Adrenal gland (tissue), 12 donors: ENCODE data around the gene TTN. TPM values are rescaled to one million over a fixed set of nuclear protein-coding genes. Genes with fewer than 3 reads are reported as not detected.

Source experiments
- DNase-seq, 7 donors: peaks; one replicate each; pipeline ENCODE4 v3.0.0-alpha.2; 2019 to 2020
- H3K27ac ChIP-seq, 5 donors: fragments of 200-600 bp; sonication (generic) in 4 of 5; 1 replicate in 3 of 5; 2 replicates in 2 of 5; pipeline versions ENCODE4 v1.5.1 to v1.8.0; 2016 to 2020; ENCODE audit warnings: mild to moderate bottlenecking in 1 of 5
- H3K27me3 ChIP-seq: fragments of 200-600 bp; 2 replicates; pipeline ENCODE4 v1.8.0; 2021
- H3K36me3 ChIP-seq, 2 donors: fragments of 200-600 bp; replicated peaks in 1 of 2; 1 replicate in 1 of 2; 2 replicates in 1 of 2; pipeline versions ENCODE4 v1.5.1 to v1.8.0; 2018 to 2022
- H3K4me1 ChIP-seq, 2 donors: fragments of 200-600 bp; replicated peaks in 1 of 2; 1 replicate in 1 of 2; 2 replicates in 1 of 2; pipeline versions ENCODE4 v1.5.1 to v1.8.0; 2018 to 2021
- H3K4me3 ChIP-seq, 4 donors: fragments of 200-600 bp; sonication (generic) in 3 of 4; one replicate each; pipeline ENCODE4 v1.5.1; 2016 to 2018
- H3K9me3 ChIP-seq, 3 donors: fragments of 200-600 bp; sonication (generic) in 1 of 3; replicated peaks in 1 of 3; 1 replicate in 2 of 3; 2 replicates in 1 of 3; pipeline versions ENCODE4 v1.5.1 to v1.8.0; 2016 to 2021
- POLR2A ChIP-seq, 2 donors: fragments of 450-650 bp; IDR thresholded peaks; one replicate each; pipeline ENCODE4 v1.6.1; 2017; ENCODE audit warnings: antibody characterized with exemption in 2 of 2, mild to moderate bottlenecking in 2 of 2, moderate library complexity in 1 of 2
- whole genome bisulfite sequencing, 4 donors: extraction: QIAGEN DNeasy Blood & Tissue Kit in 2 of 4; methylation state at CpG; one replicate each; pipeline versions ENCODE4 v1.1.5 to v1.1.7; 2013 to 2017; 5-methylcytosine and 5-hydroxymethylcytosine counted together
- intact Hi-C, 2 donors: fragments of 100-400 bp; cut with DNase I; formaldehyde crosslinking; loops; one replicate each; pipeline versions ENCODE4 v1.14.1 to v1.15.0; 2022 to 2023
- polyA plus RNA-seq, 3 donors: library from polyadenylated mRNA; stranded (reverse); fragments of 200-250 nt in 2 of 3; fragments of 350-450 nt in 1 of 3; fragmentation: Illumina TruSeq in 1 of 3; extraction: RNeasy Lipid Tissue Mini Kit (QIAGEN cat#74804) in 1 of 3; gene quantifications; one replicate each; pipeline ENCODE4 v1.2.3, GENCODE V29; 2013 to 2014
- total RNA-seq, 9 donors: library from RNA; depleted of rRNA in 4 of 9; stranded (reverse); fragments of >200 nt in 4 of 9; fragments of 120-200 nt in 1 of 9; fragmentation: NEBNext Ultra II Directional in 1 of 9; extraction: Animal tissue kit (Norgen Biotek cat#: 25700) in 1 of 9; gene quantifications; one replicate each; pipeline versions ENCODE4 v1.1.0 to v1.2.4, GENCODE V29; 2013 to 2023
- TF ChIP-seq, protein P1 (sequence below), 6 experiments: fragments of 450-650 bp in 4 of 6; fragments of 200-600 bp in 2 of 6; sonication (generic) in 1 of 6; IDR thresholded peaks; 1 replicate in 5 of 6; 2 replicates in 1 of 6; pipeline versions ENCODE4 v1.5.1 to v1.8.0; 2016 to 2021; ENCODE audit warnings: antibody characterized with exemption in 6 of 6, mild to moderate bottlenecking in 2 of 6, moderate library complexity in 1 of 6
- donor health status: healthy with polysubstance abuse.
- donor health status: Bipolar disorder and iron deficiency.
- donor health status: DM: yes; HTN: yes; CAD: no.
- donor health status: DM: no; HTN: no; CAD: no.
- donor health status: DM: no; HTN: no; CAD: no.
- donor health status: DM: yes; HTN: yes; CAD: no.

Gene TTN
- total and polyA plus RNA-seq, 12 donors, result 0.05 to 45.2 (median 2.7) TPM

DNA sequence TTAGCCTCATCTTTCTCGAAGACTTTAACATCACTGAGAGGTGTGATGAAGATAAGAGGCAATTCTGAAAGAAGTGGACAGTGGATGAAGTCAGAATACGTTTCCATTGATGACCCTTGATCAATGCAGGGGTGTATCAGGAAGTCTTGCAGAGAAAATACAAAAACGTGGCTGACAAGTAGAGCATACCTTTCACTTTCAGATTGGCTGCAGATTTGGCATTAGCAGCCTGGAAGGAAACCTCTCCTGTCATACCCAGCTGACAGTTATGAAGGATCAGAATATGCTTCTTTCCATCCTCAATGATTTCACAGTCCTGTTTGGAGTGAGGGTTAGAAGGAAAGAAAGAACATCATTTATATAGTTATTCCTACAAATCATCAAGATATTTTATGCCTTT lies 174.5 kb downstream of the TTN start:
- DNase-seq, result no peak
- Histone ChIP-seq H3K27ac (no peak overlapping the region), H3K9me3 (no peaks in the 10 kb centered on the region), H3K4me3 (no peak overlapping the region), H3K27me3 (no peaks in the 10 kb centered on the region), H3K36me3 (no peaks in the 10 kb centered on the region), H3K4me1 (no peaks in the 10 kb centered on the region)
- TF ChIP-seq POLR2A (IDR thresholded peaks at IDR 0.05), result no peak
- TF ChIP-seq, protein P1, sequence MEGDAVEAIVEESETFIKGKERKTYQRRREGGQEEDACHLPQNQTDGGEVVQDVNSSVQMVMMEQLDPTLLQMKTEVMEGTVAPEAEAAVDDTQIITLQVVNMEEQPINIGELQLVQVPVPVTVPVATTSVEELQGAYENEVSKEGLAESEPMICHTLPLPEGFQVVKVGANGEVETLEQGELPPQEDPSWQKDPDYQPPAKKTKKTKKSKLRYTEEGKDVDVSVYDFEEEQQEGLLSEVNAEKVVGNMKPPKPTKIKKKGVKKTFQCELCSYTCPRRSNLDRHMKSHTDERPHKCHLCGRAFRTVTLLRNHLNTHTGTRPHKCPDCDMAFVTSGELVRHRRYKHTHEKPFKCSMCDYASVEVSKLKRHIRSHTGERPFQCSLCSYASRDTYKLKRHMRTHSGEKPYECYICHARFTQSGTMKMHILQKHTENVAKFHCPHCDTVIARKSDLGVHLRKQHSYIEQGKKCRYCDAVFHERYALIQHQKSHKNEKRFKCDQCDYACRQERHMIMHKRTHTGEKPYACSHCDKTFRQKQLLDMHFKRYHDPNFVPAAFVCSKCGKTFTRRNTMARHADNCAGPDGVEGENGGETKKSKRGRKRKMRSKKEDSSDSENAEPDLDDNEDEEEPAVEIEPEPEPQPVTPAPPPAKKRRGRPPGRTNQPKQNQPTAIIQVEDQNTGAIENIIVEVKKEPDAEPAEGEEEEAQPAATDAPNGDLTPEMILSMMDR (IDR thresholded peaks at IDR 0.05), result no peak
- intact Hi-C loops, result no loop called here
- 63 to 72% (median 65%) methylated on average over 3 of the region's 3 CpGs for WGBS, 4 donors

DNA sequence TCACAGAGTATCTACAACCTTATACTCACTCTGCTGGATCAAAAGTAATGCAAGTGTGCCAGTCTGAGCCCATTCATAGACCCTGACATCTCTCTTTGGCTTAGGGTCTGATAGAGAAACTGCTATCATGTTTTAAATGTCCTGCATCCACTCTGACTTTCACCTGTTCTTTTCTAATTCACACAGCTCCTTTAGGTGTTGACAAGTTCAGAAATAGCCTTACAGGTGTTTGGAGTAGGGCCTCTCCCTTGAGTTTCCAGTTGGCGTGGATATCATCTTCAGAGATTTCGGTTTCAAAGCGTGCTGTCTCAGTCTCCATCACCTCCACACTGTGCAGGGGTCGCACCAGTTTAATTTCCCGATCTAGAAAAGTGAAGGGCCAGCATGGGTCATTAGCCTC lies 176.6 kb downstream of the TTN start:
- H3K9me3 ChIP-seq, result no peaks in the 10 kb centered on the region
- H3K27ac ChIP-seq, result no peak overlapping the region
- TF ChIP-seq, protein P1 (IDR thresholded peaks at IDR 0.05), result no peak
- no peak for TF ChIP-seq POLR2A (IDR thresholded peaks at IDR 0.05)
- H3K4me1 ChIP-seq, result no peaks in the 10 kb centered on the region
- H3K36me3 ChIP-seq, result no peaks in the 10 kb centered on the region
- no peak for DNase-seq
- no peaks in the 10 kb centered on the region for H3K27me3 ChIP-seq
- H3K4me3 ChIP-seq, result no peak overlapping the region
- WGBS, 4 donors, result 94 to 100% (median 96%) methylated on average over 5 of the region's 5 CpGs
- intact Hi-C loops, result no loop called here

DNA sequence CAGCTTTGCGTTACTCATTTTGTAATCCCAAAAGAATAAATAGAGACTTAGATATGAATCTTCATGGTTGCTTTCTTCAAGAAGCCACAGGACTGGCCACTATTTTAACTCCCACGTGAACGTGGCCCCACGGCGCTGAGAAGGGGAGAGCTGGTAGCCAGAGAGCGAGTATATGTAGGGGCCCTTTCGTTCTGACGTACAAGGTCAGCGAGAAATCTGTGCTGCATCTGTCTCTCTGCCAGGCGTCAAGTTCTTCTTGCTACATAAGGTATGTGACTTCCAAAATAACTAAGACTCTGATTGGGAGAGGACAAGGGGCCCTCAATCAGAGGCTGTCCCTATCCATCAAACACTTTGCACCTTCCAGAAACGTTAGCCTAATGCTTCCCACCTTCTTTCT lies 177.8 kb downstream of the TTN start:
- no peaks in the 10 kb centered on the region for H3K9me3 ChIP-seq
- no peaks in the 10 kb centered on the region for H3K36me3 ChIP-seq
- intact Hi-C loops, result no loop called here
- TF ChIP-seq, protein P1 (IDR thresholded peaks at IDR 0.05), result no peak
- TF ChIP-seq POLR2A (IDR thresholded peaks at IDR 0.05), result no peak
- H3K4me3 ChIP-seq, result no peak overlapping the region
- DNase-seq, result no peak
- H3K27ac ChIP-seq, result no peak overlapping the region
- WGBS, 4 donors, result 82 to 86% (median 84%) methylated on average over 11 of the region's 11 CpGs
- H3K27me3 ChIP-seq, result no peaks in the 10 kb centered on the region
- H3K4me1 ChIP-seq, result no peaks in the 10 kb centered on the region

DNA sequence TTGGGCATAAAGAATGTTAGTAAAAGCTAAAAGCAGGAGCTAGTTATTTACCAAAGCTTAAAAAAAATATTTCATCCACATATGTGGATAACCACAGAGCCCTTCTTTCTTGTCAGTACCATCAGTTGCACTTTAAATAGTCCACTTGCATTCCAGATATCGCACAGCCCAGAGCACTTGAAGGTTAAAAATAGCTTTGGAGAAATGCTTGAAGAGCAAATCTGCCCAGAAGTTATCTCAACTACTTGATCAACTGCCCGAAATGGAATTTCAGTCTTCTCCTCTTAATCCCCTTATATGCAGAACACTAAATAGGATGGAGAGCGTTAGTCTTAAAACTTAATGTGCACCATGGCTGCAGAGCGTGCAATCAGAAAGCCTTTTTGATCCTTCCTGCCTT lies 178.6 kb downstream of the TTN start:
- H3K4me3 ChIP-seq, result no peak overlapping the region
- H3K9me3 ChIP-seq, result no peaks in the 10 kb centered on the region
- intact Hi-C loops, result no loop called here
- WGBS, 4 donors, result 70 to 84% (median 78%) methylated on average over 4 of the region's 4 CpGs
- H3K36me3 ChIP-seq, result no peaks in the 10 kb centered on the region
- no peaks in the 10 kb centered on the region for H3K4me1 ChIP-seq
- H3K27ac ChIP-seq, result no peak overlapping the region
- no peak for DNase-seq
- no peaks in the 10 kb centered on the region for H3K27me3 ChIP-seq
- TF ChIP-seq, protein P1 (IDR thresholded peaks at IDR 0.05), result no peak
- no peak for TF ChIP-seq POLR2A (IDR thresholded peaks at IDR 0.05)
